Measurements from ENCODE around the gene SPATA2L.

- TF ChIP-seq POLR2A (IDR thresholded peaks at IDR 0.05; ENCODE audit: low read depth, low read length) (no peak), TAF1 (IDR thresholded peaks at IDR 0.05; ENCODE audit: low read depth, low read length) (no peak), POLR2AphosphoS5 (IDR thresholded peaks at IDR 0.05; ENCODE audit: low read depth, low read length) (no peak), PAX5 (IDR thresholded peaks at IDR 0.05; ENCODE audit: insufficient read depth, low read length, severe bottlenecking) (no peak), SPI1 (IDR thresholded peaks at IDR 0.05; ENCODE audit: low read depth, low read length) (no peak), POU2F2 (IDR thresholded peaks at IDR 0.05; ENCODE audit: low read depth, low read length) (no peak)
These were observed 44.5 kb upstream of the SPATA2L start for GRCh38 chr16:89746043-89746442.
